Vagina (tissue), 2 donors: Measurements from ENCODE around the gene CARD9. TPM values are rescaled to one million over a fixed set of nuclear protein-coding genes. Genes with fewer than 3 reads are reported as not detected.

Source experiments
- DNase-seq, 2 donors: peaks; one replicate each; pipeline ENCODE4 v3.0.0-alpha.2; 2017; ENCODE audit errors: extremely low spot score in 2 of 2
- H3K27ac ChIP-seq: fragments of 200-600 bp; sonication (generic); one replicate; pipeline ENCODE4 v1.5.1; 2019
- H3K27me3 ChIP-seq: fragments of 200-600 bp; sonication (generic); one replicate; pipeline ENCODE4 v1.5.1; 2019
- H3K36me3 ChIP-seq, 2 donors: fragments of 200-600 bp; sonication (generic); one replicate each; pipeline ENCODE4 v1.5.1; 2017 to 2019
- H3K4me1 ChIP-seq: fragments of 200-600 bp; sonication (generic); one replicate; pipeline ENCODE4 v1.5.1; 2019
- H3K4me3 ChIP-seq, 2 donors: fragments of 200-600 bp; sonication (generic); 1 replicate in 1 of 2; 2 replicates in 1 of 2; pipeline ENCODE4 v1.5.1; 2016 to 2019
- H3K9me3 ChIP-seq: fragments of 200-600 bp; sonication (generic); one replicate; pipeline ENCODE4 v1.5.1; 2019
- CTCF ChIP-seq, 3 experiments: fragments of 450-650 bp in 2 of 3; fragments of 200-600 bp in 1 of 3; sonication (generic) in 1 of 3; IDR thresholded peaks; one replicate each; pipeline ENCODE4 v1.5.1; 2017 to 2019; ENCODE audit warnings: antibody characterized with exemption in 3 of 3, mild to moderate bottlenecking in 2 of 3, moderate library complexity in 2 of 3
- POLR2A ChIP-seq, 2 donors: fragments of 450-650 bp; IDR thresholded peaks; one replicate each; pipeline ENCODE4 v1.6.1; 2017; ENCODE audit warnings: antibody characterized with exemption in 2 of 2, mild to moderate bottlenecking in 2 of 2, moderate library complexity in 2 of 2
- POLR2AphosphoS5 ChIP-seq, 2 donors: sonication (generic); formaldehyde crosslinking; IDR thresholded peaks; one replicate each; pipeline ENCODE4 v1.9.0; 2017; ENCODE audit warnings: antibody characterized with exemption in 2 of 2, mild to moderate bottlenecking in 2 of 2, low read depth in 1 of 2; ENCODE audit not compliant: insufficient read depth in 1 of 2
- intact Hi-C: fragments of 100-400 bp; cut with DNase I; formaldehyde crosslinking; loops from one replicate; pipeline ENCODE4 v1.15.1; 2023
- total RNA-seq: library from RNA; depleted of rRNA; stranded (reverse); fragments of >200 nt; gene quantifications from one replicate; pipeline ENCODE4 v1.2.3, GENCODE V29; 2016

CARD9 gene
- total RNA-seq, 1 donor from 2014 or later: 16.9 TPM

DNA sequence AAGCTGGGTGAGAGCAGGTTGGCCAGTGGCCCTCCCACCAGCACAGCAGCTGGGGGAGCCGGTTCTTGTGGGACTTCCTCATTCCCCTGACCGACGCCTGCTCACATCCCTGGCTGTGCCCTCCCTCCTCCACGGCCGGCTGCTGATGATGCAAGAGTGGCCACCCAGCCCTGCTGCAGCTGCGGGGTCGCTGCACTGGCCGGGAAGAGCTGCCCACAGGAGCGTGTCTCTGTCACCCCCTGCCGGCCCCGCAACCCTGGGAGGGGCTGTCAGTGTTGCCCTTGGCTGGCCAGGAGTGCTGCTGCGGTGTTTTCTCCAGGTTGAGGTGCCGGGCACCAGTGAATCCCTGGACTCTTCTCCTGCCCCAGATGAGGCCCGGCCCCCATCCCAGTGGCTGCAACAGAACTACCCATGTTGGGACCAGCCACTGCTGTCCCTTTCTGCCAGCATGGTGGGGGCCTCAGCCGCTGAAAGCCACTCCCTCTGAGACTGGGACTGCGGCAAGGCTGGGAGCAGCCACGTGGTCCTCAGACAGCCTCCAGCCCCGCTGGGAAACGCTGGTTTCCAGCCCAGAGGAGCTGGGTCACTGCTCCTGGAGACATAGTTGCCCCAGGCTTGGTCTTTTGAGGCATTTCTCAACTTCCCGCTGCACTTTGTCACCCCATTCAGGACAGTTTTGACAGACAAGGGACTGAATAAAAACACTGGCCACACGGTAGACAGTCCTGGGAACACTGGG, 739 bp downstream of the CARD9 start:
- H3K36me3 ChIP-seq: no peaks in the 10 kb centered on the region
- peak overlapping the region; percentile 22 to 28 for H3K4me3 ChIP-seq
- no peaks in the 10 kb centered on the region for H3K27me3 ChIP-seq
- intact Hi-C loops: no loop called here
- TF ChIP-seq CTCF (IDR thresholded peaks at IDR 0.05) (no peak), POLR2AphosphoS5 (IDR thresholded peaks at IDR 0.05; ENCODE audit: insufficient read depth in 1 of 2, low read depth in 1 of 2) (peak in 1 of 2 donors; percentile 48)
- no peak for DNase-seq
- H3K27ac ChIP-seq: peak overlapping the region; percentile 27
- peaks cover 20% of the 10 kb centered on the region for H3K4me1 ChIP-seq
- H3K9me3 ChIP-seq: no peaks in the 10 kb centered on the region

- Histone ChIP-seq H3K27ac (peak overlapping the region; percentile 27), H3K36me3 (no peaks in the 10 kb centered on the region), H3K9me3 (no peaks in the 10 kb centered on the region), H3K4me1 (peaks cover 20% of the 10 kb centered on the region), H3K27me3 (no peaks in the 10 kb centered on the region), H3K4me3 (no peak overlapping the region)
- DNase-seq: no peak
- no peak for TF ChIP-seq POLR2A (IDR thresholded peaks at IDR 0.05)
- TF ChIP-seq CTCF (IDR thresholded peaks at IDR 0.05): no peak
- no peak for TF ChIP-seq POLR2AphosphoS5 (IDR thresholded peaks at IDR 0.05; ENCODE audit: insufficient read depth in 1 of 2, low read depth in 1 of 2)
- intact Hi-C loops: no loop called here
These were observed 1.5 kb downstream of the CARD9 start for GRCh38 chr9:136372006-136372405.

GRCh38 chr9:136371533-136371880, 2.0 kb downstream of the CARD9 start:
- no peaks in the 10 kb centered on the region for H3K27me3 ChIP-seq
- H3K4me1 ChIP-seq: peaks cover 20% of the 10 kb centered on the region
- no peak for TF ChIP-seq POLR2A (IDR thresholded peaks at IDR 0.05)
- TF ChIP-seq CTCF (IDR thresholded peaks at IDR 0.05): no peak
- no peak for TF ChIP-seq POLR2AphosphoS5 (IDR thresholded peaks at IDR 0.05; ENCODE audit: insufficient read depth in 1 of 2, low read depth in 1 of 2)
- no peak overlapping the region for H3K4me3 ChIP-seq
- DNase-seq: no peak
- no peak overlapping the region for H3K27ac ChIP-seq
- no peaks in the 10 kb centered on the region for H3K36me3 ChIP-seq
- no peaks in the 10 kb centered on the region for H3K9me3 ChIP-seq
- intact Hi-C loops: no loop called here

DNA sequence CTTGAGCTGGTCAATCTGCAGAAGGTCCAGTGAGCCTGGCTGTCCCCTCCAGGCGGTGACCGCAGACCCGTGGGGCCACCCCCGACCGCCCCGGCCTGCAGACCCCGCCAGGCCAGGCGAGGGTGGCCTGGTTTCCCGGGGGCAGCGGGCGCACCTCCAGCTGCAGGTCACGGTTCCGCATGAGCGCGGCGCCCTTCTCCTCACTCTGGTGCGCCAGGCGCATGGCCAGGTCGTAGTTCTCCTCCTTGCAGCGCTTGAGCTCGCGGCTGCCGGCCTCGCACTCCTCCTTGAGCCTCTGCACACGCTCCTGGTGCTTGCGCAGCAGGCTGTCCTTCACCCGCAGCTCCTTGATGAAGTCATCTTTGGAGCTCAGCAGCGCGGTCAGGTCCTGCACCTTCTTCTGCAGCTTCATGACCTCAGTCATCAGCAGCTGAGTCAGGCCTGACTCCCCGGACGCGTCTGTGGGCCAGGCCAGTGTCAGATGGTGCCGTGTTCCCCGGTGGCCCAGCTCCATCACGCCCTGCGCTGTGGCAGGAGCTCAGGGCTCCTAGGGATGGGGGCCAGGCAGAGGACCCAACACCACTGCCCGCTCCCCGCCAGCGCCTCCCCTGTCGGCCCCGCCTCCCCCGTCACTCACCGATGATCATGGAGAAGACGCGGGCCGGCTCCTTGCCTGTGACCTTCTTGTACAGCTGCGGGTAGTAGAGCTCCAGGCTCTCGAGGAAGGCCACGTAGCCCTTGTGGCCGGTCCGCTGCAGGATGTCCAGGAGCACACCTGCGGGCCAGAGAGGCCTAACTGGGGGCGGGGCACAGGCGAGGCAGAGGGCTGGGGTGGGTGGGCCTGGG, 2.6 kb downstream of the CARD9 start:
- no peaks in the 10 kb centered on the region for H3K36me3 ChIP-seq
- TF ChIP-seq POLR2A (IDR thresholded peaks at IDR 0.05) (no peak), CTCF (IDR thresholded peaks at IDR 0.05) (no peak), POLR2AphosphoS5 (IDR thresholded peaks at IDR 0.05; ENCODE audit: insufficient read depth in 1 of 2, low read depth in 1 of 2) (no peak)
- H3K4me1 ChIP-seq: peaks cover 20% of the 10 kb centered on the region
- no peaks in the 10 kb centered on the region for H3K9me3 ChIP-seq
- no peak overlapping the region for H3K27ac ChIP-seq
- H3K27me3 ChIP-seq: no peaks in the 10 kb centered on the region
- DNase-seq: no peak
- intact Hi-C loops: no loop called here
- no peak overlapping the region for H3K4me3 ChIP-seq

GRCh38 chr9:136370037-136370436, 3.4 kb downstream of the CARD9 start:
- Histone ChIP-seq H3K36me3 (no peaks in the 10 kb centered on the region), H3K4me1 (peaks cover 23% of the 10 kb centered on the region), H3K9me3 (no peaks in the 10 kb centered on the region), H3K27me3 (no peaks in the 10 kb centered on the region), H3K4me3 (no peak overlapping the region), H3K27ac (no peak overlapping the region)
- TF ChIP-seq POLR2A (IDR thresholded peaks at IDR 0.05) (no peak), POLR2AphosphoS5 (IDR thresholded peaks at IDR 0.05; ENCODE audit: insufficient read depth in 1 of 2, low read depth in 1 of 2) (no peak), CTCF (IDR thresholded peaks at IDR 0.05) (no peak)
- no peak for DNase-seq
- intact Hi-C loops: no loop called here
